Endothelial cell of umbilical vein (primary cell): Measurements from ENCODE around the gene ZNF24. TPM values are rescaled to one million over a fixed set of nuclear protein-coding genes. Genes with fewer than 3 reads are reported as not detected.
A peak's percentile ranks its signal among the peaks of the same experiment; 100 is the strongest.

Experiments used
- Bru-seq: library from RNA; stranded (reverse); fragments of 400-500 nt; gene quantifications from one replicate; lab custom pipeline; 2021; lab: Mats Ljungman, UMichigan
- BruChase-seq, 2 experiments: library from RNA; stranded (reverse); fragments of 400-500 nt; gene quantifications; one replicate each; lab custom pipeline; 2021; lab: Mats Ljungman, UMichigan
- BruUV-seq: library from RNA; stranded (reverse); fragments of 400-500 nt; replicated peaks from 2 replicates; lab custom pipeline; 2021; lab: Mats Ljungman, UMichigan
- CTCF ChIA-PET: fragments of 300-600, 350-600 bp; sonication (Branson Sonifier 250); formaldehyde crosslinking; loops from one replicate; lab custom pipeline; 2021; ENCODE audit warnings: antibody characterized with exemption, inconsistent platforms; lab: Charles Lee
- POLR2A ChIA-PET: fragments of 300-600, 350-600 bp; sonication (Branson Sonifier 250); formaldehyde crosslinking; loops from one replicate; lab custom pipeline; 2021; ENCODE audit warnings: antibody characterized with exemption, inconsistent platforms; lab: Charles Lee
- DNase-seq: peaks from one replicate; pipeline ENCODE4 v3.0.0-alpha.2; 2011; ENCODE audit warnings: low read depth, low spot score
- FAIRE-seq: peaks from 2 replicates; lab custom pipeline; 2011; peaks lifted over from hg19 to GRCh38; lab: Jason Lieb, UNC
- H2AFZ ChIP-seq: 2 replicates; pipeline ENCODE4 v1.6.0; 2012; ENCODE audit warnings: low read depth, low read length, control low read depth, inconsistent platforms
- H3K27ac ChIP-seq: 2 replicates; pipeline ENCODE4 v1.5.1; 2011; ENCODE audit warnings: low read depth, mild to moderate bottlenecking, control low read depth, low read length, moderate library complexity; ENCODE audit not compliant: insufficient read depth
- H3K27me3 ChIP-seq, 2 experiments: 2 replicates each; pipeline versions ENCODE4 v1.6.0 to v1.6.1; 2011; ENCODE audit warnings: low read length in 2 of 2, mixed read lengths in 1 of 2; ENCODE audit not compliant: control insufficient read depth in 2 of 2, insufficient read depth in 2 of 2
- H3K36me3 ChIP-seq, 2 experiments: 2 replicates in 1 of 2; 3 replicates in 1 of 2; pipeline ENCODE4 v1.5.1; 2011; ENCODE audit warnings: low read length in 2 of 2, mild to moderate bottlenecking in 1 of 2, moderate library complexity in 1 of 2; ENCODE audit not compliant: control insufficient read depth in 2 of 2, insufficient read depth in 2 of 2; ENCODE audit errors: extremely low read depth in 1 of 2
- H3K4me1 ChIP-seq: 3 replicates; pipeline ENCODE4 v1.5.1; 2011; ENCODE audit warnings: mild to moderate bottlenecking, low read length; ENCODE audit not compliant: control insufficient read depth, insufficient read depth; ENCODE audit errors: extremely low read depth
- H3K4me2 ChIP-seq: 2 replicates; pipeline ENCODE4 v1.6.1; 2011; ENCODE audit warnings: low read length, control low read depth, mixed read lengths; ENCODE audit not compliant: insufficient read depth
- H3K4me3 ChIP-seq, 3 experiments: fragments of 200-600 bp in 1 of 3; sonication (generic), shearing (Covaris generic) in 1 of 3; replicated peaks in 1 of 3; 2 replicates each; pipeline ENCODE4 v1.5.1; 2011 to 2016; ENCODE audit warnings: control low read depth in 3 of 3, low read length in 3 of 3, mild to moderate bottlenecking in 2 of 3, inconsistent platforms in 1 of 3, low read depth in 1 of 3, moderate library complexity in 1 of 3; ENCODE audit not compliant: insufficient read depth in 1 of 3
- H3K79me2 ChIP-seq: 2 replicates; pipeline ENCODE4 v1.6.0; 2012; ENCODE audit warnings: low read length, inconsistent platforms; ENCODE audit not compliant: control insufficient read depth, insufficient read depth
- H3K9ac ChIP-seq: replicated peaks from 2 replicates; pipeline ENCODE3; 2011; ENCODE audit warnings: low read length, control low read depth; ENCODE audit not compliant: insufficient read depth; ENCODE audit errors: extremely low read depth
- H3K9me1 ChIP-seq: replicated peaks from 3 replicates; pipeline ENCODE4 v1.6.0; 2011; ENCODE audit warnings: mild to moderate bottlenecking, low read length; ENCODE audit not compliant: control insufficient read depth, insufficient read depth; ENCODE audit errors: extremely low read depth
- H3K9me3 ChIP-seq: replicated peaks from 2 replicates; pipeline ENCODE4 v1.5.1; 2012; ENCODE audit warnings: low read length, inconsistent platforms; ENCODE audit not compliant: control insufficient read depth, insufficient read depth
- H4K20me1 ChIP-seq: replicated peaks from 2 replicates; pipeline ENCODE3; 2011; ENCODE audit warnings: mild to moderate bottlenecking, low read length; ENCODE audit not compliant: control insufficient read depth, insufficient read depth; ENCODE audit errors: extremely low read depth
- EZH2 ChIP-seq: IDR thresholded peaks from 2 replicates; pipeline ENCODE4 v1.6.1; 2012; ENCODE audit warnings: borderline replicate concordance, low read depth, mild to moderate bottlenecking, moderate library complexity, low read length, inconsistent platforms; ENCODE audit not compliant: severe bottlenecking
- FOS ChIP-seq: IDR thresholded peaks from 2 replicates; pipeline ENCODE4 v1.6.1; 2011; ENCODE audit warnings: mild to moderate bottlenecking, low read length, moderate library complexity, borderline replicate concordance; ENCODE audit not compliant: insufficient read depth
- GATA2 ChIP-seq: IDR thresholded peaks from 2 replicates; pipeline ENCODE4 v1.7.0; 2011; ENCODE audit warnings: low read depth, mild to moderate bottlenecking, moderate library complexity, mixed read lengths, low read length; ENCODE audit not compliant: insufficient read length, insufficient read depth
- MYC ChIP-seq: IDR thresholded peaks from one replicate; pipeline ENCODE4 v1.6.1; 2011; ENCODE audit warnings: mild to moderate bottlenecking, low read depth, low read length
- POLR2A ChIP-seq: IDR thresholded peaks from 2 replicates; pipeline ENCODE4 v1.6.1; 2012; ENCODE audit warnings: low read depth, mild to moderate bottlenecking, control low read depth, low read length
- POLR2AphosphoS5 ChIP-seq: IDR thresholded peaks from 2 replicates; pipeline ENCODE4 v1.6.1; 2012; ENCODE audit warnings: low read depth, mild to moderate bottlenecking, control low read depth, low read length, moderate library complexity; ENCODE audit not compliant: insufficient read depth
- dilution Hi-C: fragments of 300-500 bp; cut with MboI; formaldehyde crosslinking; loops from one replicate; pipeline ENCODE4 v1.15.0; 2019; ENCODE audit warnings: low sequenced_read_pairs; ENCODE audit not compliant: extremely low pct_ligation_motif_present
- intact Hi-C: fragments of 100-400 bp; cut with micrococcal nuclease; formaldehyde crosslinking; loops from one replicate; pipeline ENCODE4 v1.10.0; 2022
- long read RNA-seq: library from polyadenylated mRNA; stranded (forward); transcript quantifications from one replicate; pipeline ENCODE4 v2.0.0, GENCODE V29; 2021
- polyA minus RNA-seq, 3 experiments: library from RNA; depleted of rRNA, polyadenylated mRNA; stranded (reverse); fragments of >200 nt; gene quantifications; 1 replicate in 1 of 3; 2 replicates in 2 of 3; pipeline ENCODE4 v1.2.3, GENCODE V29; 2011
- polyA plus RNA-seq, 4 experiments: library from polyadenylated mRNA; depleted of rRNA in 3 of 4; stranded (reverse) in 3 of 4; unstranded in 1 of 4; fragments of >200 nt; gene quantifications; 2 replicates each; pipeline versions ENCODE4 v1.2.1 to v1.2.3, GENCODE V29; 2011 to 2012; ENCODE audit warnings: missing spikeins in 1 of 4
- total RNA-seq: library from RNA; stranded (reverse); gene quantifications from 2 replicates; pipeline ENCODE4 v1.2.3, GENCODE V29; 2021
- TF ChIP-seq, protein P1 (sequence below), 2 donors: IDR thresholded peaks; 1 replicate in 1 of 2; 2 replicates in 1 of 2; pipeline ENCODE4 v1.5.1; 2011; ENCODE audit warnings: low read length in 2 of 2, mild to moderate bottlenecking in 2 of 2, moderate library complexity in 2 of 2, control low read depth in 1 of 2, inconsistent platforms in 1 of 2, low read depth in 1 of 2; ENCODE audit not compliant: insufficient read depth in 1 of 2; ENCODE audit errors: extremely low read depth in 1 of 2
- TF ChIP-seq, protein P2 (sequence below): IDR thresholded peaks from 2 replicates; pipeline ENCODE4 v1.6.1; 2011; ENCODE audit not compliant: insufficient read depth, insufficient read length

ZNF24 gene
- 38.6 and 40.2 TPM in 2 replicates for total RNA-seq
- polyA plus RNA-seq = 7.0 and 10.3 TPM in 2 replicates
- polyA plus RNA-seq (2011; cell fraction: cytosol; rRNA removed) = 9.7 and 9.8 TPM in 2 replicates
- polyA plus RNA-seq (2011; cell fraction: nucleus; rRNA removed) = 22.2 and 26.8 TPM in 2 replicates
- 15.9 and 23.1 TPM in 2 replicates for polyA plus RNA-seq (2012)
- 34.9 and 43.1 TPM in 2 replicates for polyA minus RNA-seq
- polyA minus RNA-seq (2011; cell fraction: cytosol; rRNA and poly(A)+ RNA removed) = 14.1 TPM
- polyA minus RNA-seq (2011; cell fraction: nucleus; rRNA and poly(A)+ RNA removed) = 24.6 and 35.3 TPM in 2 replicates
- percentile 97 among the genes with signal in this experiment for Bru-seq, nascent RNA
- BruChase-seq, experiment 1, labeled RNA remaining after a 6-hour chase = percentile 94 among the genes with signal in this experiment
- percentile 99 among the genes with signal in this experiment for BruChase-seq, experiment 2, labeled RNA remaining after a 2-hour chase
- long read RNA-seq, full-length matches to known transcripts = 32 of 46 reads
- long read RNA-seq, partial matches to known transcripts = 4 of 46 reads
- long read RNA-seq, other reads (novel, unspliced or antisense) = 10 of 46 reads

DNA sequence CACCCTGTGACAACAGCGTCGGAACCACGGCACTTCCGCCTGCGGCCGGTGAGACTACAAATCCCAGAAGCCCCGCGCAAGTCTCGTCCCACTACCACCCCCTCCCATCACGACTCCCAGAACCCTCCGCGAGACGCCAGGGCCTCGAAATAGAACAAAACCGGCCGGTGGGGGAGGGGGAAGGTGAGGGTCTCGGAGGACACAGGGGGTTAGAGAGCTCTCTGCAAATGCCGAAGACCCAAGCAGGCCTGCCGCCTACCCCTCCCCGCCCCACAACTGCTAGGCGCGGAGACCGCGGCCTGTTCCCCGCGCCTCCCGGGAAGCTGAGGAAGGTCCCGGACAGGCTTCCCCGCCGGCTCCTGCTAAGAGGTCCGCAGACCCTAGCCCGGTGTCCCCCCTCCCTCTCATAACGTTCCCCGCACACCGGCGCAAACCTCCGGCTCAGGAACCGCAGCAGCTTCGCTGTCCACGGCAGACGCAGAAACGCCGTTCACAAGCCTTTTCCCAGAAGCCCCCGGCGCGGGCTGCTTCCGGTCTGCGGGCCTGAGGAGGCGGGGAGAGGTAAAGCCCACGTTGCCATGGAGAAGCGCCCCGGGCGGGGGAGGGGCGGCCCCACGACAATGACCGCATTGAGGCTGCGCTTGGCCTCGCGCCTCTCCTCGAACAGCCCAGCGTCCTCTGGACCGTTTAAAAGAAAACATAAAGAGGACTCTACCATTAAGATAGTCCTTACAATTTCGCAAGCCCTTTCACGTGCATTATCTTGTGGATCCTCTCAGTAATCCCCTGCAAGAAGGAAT is at the start of gene ZNF24:
TSS of gene ZNF24 (minus strand) at position 485 of the 800 bp plus-strand sequence. CDS start 3,770 bp downstream, outside the sequence.
- Histone ChIP-seq H4K20me1 (peaks cover 14% of the 10 kb centered on the region), H3K4me2 (peak within 1 kb of the TSS; percentile 97), H3K9me1 (no peaks in the 10 kb centered on the region), H3K36me3 (peaks cover 11 to 12% of the 10 kb centered on the region in 2 experiments), H2AFZ (peak within 1 kb of the TSS; percentile 98), H3K4me1 (peaks cover 18% of the 10 kb centered on the region), H3K9ac (peak within 1 kb of the TSS; percentile 99), H3K27ac (peak within 1 kb of the TSS; percentile 95), H3K27me3 (no peaks in the 10 kb centered on the region), H3K4me3 (peak within 1 kb of the TSS; percentile 69 to 97 (median 92)), H3K79me2 (peaks cover 48% of the 10 kb centered on the region), H3K9me3 (no peaks in the 10 kb centered on the region)
- peak; percentile 92 for DNase-seq
- dilution Hi-C loops (no loop called here), intact Hi-C loops (loop anchor here (1.0 to 5.0 kb wide), 4 partner anchors 54 to 337 kb away; partner anchors contain the start of gene ZSCAN30)
- POLR2A ChIA-PET = interaction anchor here (0.6 to 1.1 kb wide), 4 partner anchors 26 to 368 kb away, joined by 3 to 6 read pairs (median 3); partner anchors contain the start of gene ZNF397
- TSS peak; percentile 66 for BruUV-seq
- FAIRE-seq = peak; percentile 94
- TF ChIP-seq POLR2A (peak; percentile 82), POLR2AphosphoS5 (no peak), MYC (no peak), EZH2 (no peak), GATA2 (no peak), FOS (no peak)
- TF ChIP-seq, protein P1, sequence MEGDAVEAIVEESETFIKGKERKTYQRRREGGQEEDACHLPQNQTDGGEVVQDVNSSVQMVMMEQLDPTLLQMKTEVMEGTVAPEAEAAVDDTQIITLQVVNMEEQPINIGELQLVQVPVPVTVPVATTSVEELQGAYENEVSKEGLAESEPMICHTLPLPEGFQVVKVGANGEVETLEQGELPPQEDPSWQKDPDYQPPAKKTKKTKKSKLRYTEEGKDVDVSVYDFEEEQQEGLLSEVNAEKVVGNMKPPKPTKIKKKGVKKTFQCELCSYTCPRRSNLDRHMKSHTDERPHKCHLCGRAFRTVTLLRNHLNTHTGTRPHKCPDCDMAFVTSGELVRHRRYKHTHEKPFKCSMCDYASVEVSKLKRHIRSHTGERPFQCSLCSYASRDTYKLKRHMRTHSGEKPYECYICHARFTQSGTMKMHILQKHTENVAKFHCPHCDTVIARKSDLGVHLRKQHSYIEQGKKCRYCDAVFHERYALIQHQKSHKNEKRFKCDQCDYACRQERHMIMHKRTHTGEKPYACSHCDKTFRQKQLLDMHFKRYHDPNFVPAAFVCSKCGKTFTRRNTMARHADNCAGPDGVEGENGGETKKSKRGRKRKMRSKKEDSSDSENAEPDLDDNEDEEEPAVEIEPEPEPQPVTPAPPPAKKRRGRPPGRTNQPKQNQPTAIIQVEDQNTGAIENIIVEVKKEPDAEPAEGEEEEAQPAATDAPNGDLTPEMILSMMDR (IDR thresholded peaks at IDR 0.05; ENCODE audit: extremely low read depth in 1 of 2, insufficient read depth in 1 of 2, low read depth in 1 of 2, low read length in 2 of 2) = no peak
- TF ChIP-seq, protein P2, sequence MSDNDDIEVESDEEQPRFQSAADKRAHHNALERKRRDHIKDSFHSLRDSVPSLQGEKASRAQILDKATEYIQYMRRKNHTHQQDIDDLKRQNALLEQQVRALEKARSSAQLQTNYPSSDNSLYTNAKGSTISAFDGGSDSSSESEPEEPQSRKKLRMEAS = peak; percentile 23
- CTCF ChIA-PET = interaction anchor here (0.8 to 2.6 kb wide), 8 partner anchors 9 to 338 kb away, joined by 3 to 26 read pairs (median 4); partner anchors contain the start of genes ZNF397 and ZSCAN30
